OCI-LY7 (cell line): ENCODE results near the gene GLRX3. TPM values are rescaled to one million over a fixed set of nuclear protein-coding genes. Genes with fewer than 3 reads are reported as not detected.

ENCODE experiments used
- BruUV-seq: library from RNA; stranded (reverse); fragments of 400-500 nt; replicated peaks from 2 replicates; lab custom pipeline; 2021; lab: Mats Ljungman, UMichigan
- CTCF ChIA-PET: fragments of 300-600 bp; sonication (Branson Sonifier 250); formaldehyde crosslinking; loops from one replicate; lab custom pipeline; 2022; ENCODE audit warnings: antibody characterized with exemption; ENCODE audit not compliant: unreplicated experiment; lab: Charles Lee
- POLR2A ChIA-PET: fragments of 300-600 bp; sonication (Branson Sonifier 250); formaldehyde crosslinking; loops from one replicate; lab custom pipeline; 2022; ENCODE audit warnings: antibody characterized with exemption; lab: Charles Lee
- DNase-seq: peaks from one replicate; pipeline ENCODE4 v3.0.0-alpha.2; 2015; ENCODE audit warnings: low spot score
- H2AFZ ChIP-seq: fragments of 200-600 bp; sonication (generic), shearing (Covaris generic); 2 replicates; pipeline ENCODE4 v1.6.1; 2014; ENCODE audit warnings: mild to moderate bottlenecking, antibody characterized with exemption, low read length, moderate library complexity
- H3K27ac ChIP-seq: fragments of 200-600 bp; sonication (generic); 2 replicates; pipeline ENCODE4 v1.5.1; 2014; ENCODE audit warnings: mixed run types, low read depth, mild to moderate bottlenecking, moderate library complexity, low read length, inconsistent platforms; ENCODE audit not compliant: poor library complexity, severe bottlenecking
- H3K36me3 ChIP-seq: fragments of 200-600 bp; sonication (generic); 2 replicates; pipeline ENCODE4 v1.6.1; 2014; ENCODE audit warnings: mild to moderate bottlenecking, antibody characterized with exemption, low read length, moderate library complexity, mixed read lengths; ENCODE audit not compliant: insufficient read depth
- H3K4me1 ChIP-seq: fragments of 200-600 bp; sonication (generic); 2 replicates; pipeline ENCODE4 v1.5.1; 2014; ENCODE audit warnings: mild to moderate bottlenecking, low read length; ENCODE audit not compliant: insufficient read depth, poor library complexity, severe bottlenecking
- H3K4me2 ChIP-seq: fragments of 200-600 bp; sonication (generic); 2 replicates; pipeline ENCODE4 v1.6.1; 2014; ENCODE audit warnings: mild to moderate bottlenecking, low read length
- H3K4me3 ChIP-seq: fragments of 200-600 bp; sonication (generic); 2 replicates; pipeline ENCODE4 v1.5.1; 2014; ENCODE audit warnings: mild to moderate bottlenecking, low read depth, low read length; ENCODE audit not compliant: poor library complexity, severe bottlenecking
- H3K79me2 ChIP-seq: fragments of 200-600 bp; sonication (generic); 2 replicates; pipeline ENCODE4 v1.6.1; 2016; ENCODE audit warnings: low read depth, mild to moderate bottlenecking, low read length, moderate library complexity, mixed read lengths; ENCODE audit not compliant: insufficient read depth
- H3K9me2 ChIP-seq: fragments of 200-600 bp; sonication (generic); 2 replicates; pipeline ENCODE4 v1.6.1; 2016; ENCODE audit warnings: mild to moderate bottlenecking, low read length, mixed read lengths; ENCODE audit not compliant: insufficient read depth
- H3K9me3 ChIP-seq: fragments of 200-600 bp; sonication (generic); 2 replicates; pipeline ENCODE4 v1.6.1; 2014; ENCODE audit warnings: mild to moderate bottlenecking, mixed run types, low read length, mixed read lengths
- H4K20me1 ChIP-seq: fragments of 200-600 bp; sonication (generic); 2 replicates; pipeline ENCODE4 v1.6.1; 2014; ENCODE audit warnings: mild to moderate bottlenecking, antibody characterized with exemption, low read length, moderate library complexity, mixed read lengths; ENCODE audit not compliant: insufficient read depth
- CTCF ChIP-seq: fragments of 200-600 bp; sonication (generic); conservative IDR thresholded peaks from 2 replicates; pipeline ENCODE4 v1.5.1; 2014; ENCODE audit warnings: mild to moderate bottlenecking, antibody characterized with exemption, low read length, moderate library complexity, mixed read lengths
- EZH2phosphoT487 ChIP-seq: fragments of 200-600 bp; sonication (generic); IDR thresholded peaks from 2 replicates; pipeline ENCODE4 v1.6.1; 2018; ENCODE audit warnings: low read depth, borderline replicate concordance, mild to moderate bottlenecking, mixed run types, antibody characterized with exemption, low read length, moderate library complexity, mixed read lengths
- intact Hi-C: fragments of 100-400 bp; cut with micrococcal nuclease; formaldehyde crosslinking; loops from one replicate; pipeline ENCODE4 v1.10.0; 2022; ENCODE audit not compliant: unreplicated experiment
- total RNA-seq, 2 experiments: library from RNA; depleted of rRNA in 1 of 2; stranded (reverse); fragments of >200 nt in 1 of 2; shearing (Covaris generic) in 1 of 2; gene quantifications; 2 replicates each; pipeline ENCODE4 v1.2.3, GENCODE V29; 2014 to 2022

Gene GLRX3
- total RNA-seq, 2 experiments from 2014 or later: 83.2 to 117 TPM

DNA sequence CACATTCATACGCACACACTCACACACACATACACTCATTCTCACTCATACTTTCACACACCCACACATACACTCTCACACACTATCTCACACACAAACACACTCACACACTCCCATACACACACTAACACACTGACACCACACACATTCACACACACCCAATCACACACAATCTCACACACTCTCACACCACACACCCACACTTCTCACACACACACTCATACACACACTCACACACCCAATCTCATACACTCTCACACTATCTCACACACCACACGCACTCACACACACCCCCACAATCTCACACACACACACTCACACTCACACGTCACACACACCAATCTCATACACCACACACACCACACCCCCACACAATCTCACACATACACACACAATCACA is 71.0 kb downstream of the GLRX3 start:
- H3K9me2 ChIP-seq: no peaks in the 10 kb centered on the region
- POLR2A ChIA-PET: no interaction called here
- no peak overlapping the region for H3K4me2 ChIP-seq
- intact Hi-C loops: no loop called here
- H3K9me3 ChIP-seq: no peaks in the 10 kb centered on the region
- CTCF ChIA-PET: no interaction called here
- no peak overlapping the region for H3K4me3 ChIP-seq
- TF ChIP-seq CTCF: no peak
- no peak for TF ChIP-seq EZH2phosphoT487
- no peaks in the 10 kb centered on the region for H3K36me3 ChIP-seq
- H4K20me1 ChIP-seq: no peaks in the 10 kb centered on the region
- no peak for DNase-seq
- no TSS peak for BruUV-seq
- no peaks in the 10 kb centered on the region for H3K4me1 ChIP-seq
- H3K79me2 ChIP-seq: no peaks in the 10 kb centered on the region
- H2AFZ ChIP-seq: no peak overlapping the region
- H3K27ac ChIP-seq: no peak overlapping the region

DNA sequence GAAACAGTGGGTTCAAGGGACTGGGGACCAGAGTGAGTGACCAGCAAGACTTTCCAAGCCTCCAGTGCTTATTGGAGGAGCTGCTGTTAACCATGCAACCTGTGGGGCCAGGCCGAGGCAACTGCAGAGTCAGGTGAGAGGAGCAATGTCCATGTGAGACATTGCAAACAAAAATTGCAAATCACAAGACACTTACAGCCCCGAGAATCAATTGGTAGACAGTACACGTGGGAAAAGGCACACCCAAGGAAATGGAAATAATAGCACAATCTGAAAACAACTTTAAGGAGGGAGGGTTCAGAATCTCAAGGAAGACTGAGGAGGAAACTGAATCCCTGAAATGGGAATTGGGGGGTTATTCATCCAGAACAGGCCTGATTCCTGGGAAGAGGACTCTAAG is 72.6 kb downstream of the GLRX3 start:
- ChIA-PET CTCF (no interaction called here), POLR2A (interaction anchor here (1.1 kb wide), 1 partner anchor 12 kb away, joined by 3 read pairs; no protein-coding TSS in a partner anchor)

GRCh38 chr10:130212746-130213145 is 76.6 kb downstream of the GLRX3 start:
- no peaks in the 10 kb centered on the region for H3K79me2 ChIP-seq
- no TSS peak for BruUV-seq
- H3K4me1 ChIP-seq: no peaks in the 10 kb centered on the region
- TF ChIP-seq CTCF (no peak), EZH2phosphoT487 (no peak)
- no peaks in the 10 kb centered on the region for H4K20me1 ChIP-seq
- H3K4me3 ChIP-seq: no peak overlapping the region
- no peak overlapping the region for H3K4me2 ChIP-seq
- intact Hi-C loops: no loop called here
- no peak overlapping the region for H2AFZ ChIP-seq
- no peaks in the 10 kb centered on the region for H3K9me2 ChIP-seq
- DNase-seq: no peak
- H3K27ac ChIP-seq: no peak overlapping the region
- H3K9me3 ChIP-seq: no peaks in the 10 kb centered on the region
- no peaks in the 10 kb centered on the region for H3K36me3 ChIP-seq
- CTCF ChIA-PET: no interaction called here
- POLR2A ChIA-PET: no interaction called here

More for the DNA sequence above, 72.6 kb downstream of the GLRX3 start:
- H3K79me2 ChIP-seq: no peaks in the 10 kb centered on the region
- no peak overlapping the region for H3K4me2 ChIP-seq
- no peaks in the 10 kb centered on the region for H3K9me2 ChIP-seq
- intact Hi-C loops: no loop called here
- no peak for DNase-seq
- H3K36me3 ChIP-seq: no peaks in the 10 kb centered on the region
- no TSS peak for BruUV-seq
- no peak overlapping the region for H2AFZ ChIP-seq
- H3K4me3 ChIP-seq: no peak overlapping the region
- H3K27ac ChIP-seq: no peak overlapping the region
- H4K20me1 ChIP-seq: no peaks in the 10 kb centered on the region
- H3K9me3 ChIP-seq: no peaks in the 10 kb centered on the region
- no peak for TF ChIP-seq CTCF
- TF ChIP-seq EZH2phosphoT487: no peak
- H3K4me1 ChIP-seq: no peaks in the 10 kb centered on the region
